K562 (cell line): ENCODE results near the gene PRSS1. TPM values are rescaled to one million over a fixed set of nuclear protein-coding genes. Genes with fewer than 3 reads are reported as not detected.

Source experiments
- C11orf30 ChIP-seq: fragments of 450-650 bp; IDR thresholded peaks from 2 replicates; pipeline ENCODE4 v1.6.1; 2016; ENCODE audit warnings: low read depth, mild to moderate bottlenecking
- EHMT2 ChIP-seq: fragments of 450-650 bp; IDR thresholded peaks from 2 replicates; pipeline ENCODE4 v1.6.1; 2018; ENCODE audit warnings: antibody characterized with exemption
- MAFG ChIP-seq: fragments of 450-650 bp; conservative IDR thresholded peaks from 2 replicates; pipeline ENCODE4 v1.6.1; 2016; ENCODE audit warnings: missing genetic modification characterization, missing compliant biosample characterization
- NR2C2 ChIP-seq, 2 experiments: fragments of 200-800 bp in 1 of 2; sonication (Bioruptor generic) in 1 of 2; sonication (generic) in 1 of 2; formaldehyde crosslinking in 1 of 2; IDR thresholded peaks; 2 replicates each; pipeline versions ENCODE4 v1.6.1 to v1.8.0; 2016 to 2022; ENCODE audit warnings: mild to moderate bottlenecking in 1 of 2, missing compliant biosample characterization in 1 of 2, missing genetic modification characterization in 1 of 2, missing genetic modification reagents in 1 of 2
- NR3C1 ChIP-seq: sonication (generic); formaldehyde crosslinking; IDR thresholded peaks from 2 replicates; pipeline ENCODE4 v1.8.1; 2022; ENCODE audit warnings: missing genetic modification reagents
- TOE1 ChIP-seq, 2 experiments: fragments of 450-650 bp in 1 of 2; sonication (generic) in 1 of 2; formaldehyde crosslinking in 1 of 2; IDR thresholded peaks; 2 replicates each; pipeline versions ENCODE4 v1.7.1 to v1.8.0; 2016 to 2022; ENCODE audit warnings: borderline replicate concordance in 2 of 2, mild to moderate bottlenecking in 2 of 2, antibody characterized with exemption in 1 of 2, inconsistent platforms in 1 of 2, low read depth in 1 of 2, missing genetic modification reagents in 1 of 2, moderate library complexity in 1 of 2
- polyA plus RNA-seq, 8 experiments: library from polyadenylated mRNA; depleted of rRNA in 4 of 8; stranded (reverse) in 5 of 8; unstranded in 3 of 8; fragments of >200 nt; fragmentation: Nextera tagmentation in 2 of 8; fragmentation: Illumina TruSeq in 1 of 8; extraction: Ambion mirVana in 2 of 8; extraction: Trizol in 1 of 8; gene quantifications; 2 replicates each; pipeline versions ENCODE4 v1.2.1 to v1.2.3, GENCODE V29; 2011 to 2014; ENCODE audit warnings: inconsistent platforms in 1 of 8, missing spikeins in 1 of 8
- total RNA-seq, 7 experiments: library from RNA; depleted of rRNA in 6 of 7; stranded (reverse); fragments of >200 nt in 6 of 7; fragmentation: Illumina TruSeq in 2 of 7; extraction: Trizol in 2 of 7; gene quantifications; 2 replicates each; pipeline versions ENCODE4 v1.2.1 to v1.2.3, GENCODE V29; 2011 to 2021; ENCODE audit warnings: low replicate concordance in 1 of 7
- TF ChIP-seq, protein P1 (sequence below): fragments of 450-650 bp; formaldehyde crosslinking; IDR thresholded peaks from 2 replicates; pipeline ENCODE4 v1.4.0; 2022; ENCODE audit warnings: mild to moderate bottlenecking, moderate library complexity
- TF ChIP-seq, protein P2 (sequence below): sonication (generic); formaldehyde crosslinking; IDR thresholded peaks from 2 replicates; pipeline ENCODE4 v1.8.0; 2022; ENCODE audit warnings: mild to moderate bottlenecking, missing genetic modification reagents
- TF ChIP-seq, protein P3 (sequence below): sonication (generic); formaldehyde crosslinking; IDR thresholded peaks from 2 replicates; pipeline ENCODE4 v1.9.0; 2022; ENCODE audit warnings: mild to moderate bottlenecking, missing genetic modification reagents

The PRSS1 gene
- total and polyA plus RNA-seq, 9 of the 15 experiments (the other 6 are each of a cell fraction or from before 2014, with no cell fraction given), result 0.07 to 6.6 (median 0.20) TPM; not detected in 6

DNA sequence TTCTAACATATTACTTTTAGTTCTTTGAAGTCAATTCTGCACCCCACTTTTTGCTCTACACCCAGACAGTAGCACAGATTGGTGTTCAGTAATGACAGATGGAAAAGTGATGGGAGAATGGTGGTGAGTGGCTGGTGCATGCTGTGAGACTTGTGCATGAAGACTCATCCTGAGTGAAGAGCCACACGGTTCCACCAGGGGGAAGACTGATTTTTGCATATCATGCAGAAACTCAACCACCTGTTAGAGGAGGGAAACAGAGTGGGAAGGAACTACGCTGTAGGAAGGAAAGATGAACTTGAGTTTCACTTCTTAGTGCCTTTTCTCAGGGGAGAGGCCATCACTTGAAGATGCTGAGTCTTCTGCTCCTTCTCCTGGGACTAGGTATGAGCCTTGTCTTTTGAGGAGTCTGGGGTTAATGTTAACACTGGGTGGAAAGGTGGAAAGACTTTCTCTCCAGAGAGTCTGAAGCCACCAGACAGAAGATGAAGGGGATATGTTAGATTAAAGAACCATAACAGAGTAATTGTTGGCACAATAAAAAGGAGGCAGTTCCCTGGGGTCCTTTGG, 9.3 kb upstream of the PRSS1 start (continued):
- TF ChIP-seq, protein P1, sequence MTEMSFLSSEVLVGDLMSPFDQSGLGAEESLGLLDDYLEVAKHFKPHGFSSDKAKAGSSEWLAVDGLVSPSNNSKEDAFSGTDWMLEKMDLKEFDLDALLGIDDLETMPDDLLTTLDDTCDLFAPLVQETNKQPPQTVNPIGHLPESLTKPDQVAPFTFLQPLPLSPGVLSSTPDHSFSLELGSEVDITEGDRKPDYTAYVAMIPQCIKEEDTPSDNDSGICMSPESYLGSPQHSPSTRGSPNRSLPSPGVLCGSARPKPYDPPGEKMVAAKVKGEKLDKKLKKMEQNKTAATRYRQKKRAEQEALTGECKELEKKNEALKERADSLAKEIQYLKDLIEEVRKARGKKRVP (CRISPR knock-in tag), result no peak
- no peak for TF ChIP-seq EHMT2
- peak; percentile 59 for TF ChIP-seq C11orf30
- TF ChIP-seq, protein P2, sequence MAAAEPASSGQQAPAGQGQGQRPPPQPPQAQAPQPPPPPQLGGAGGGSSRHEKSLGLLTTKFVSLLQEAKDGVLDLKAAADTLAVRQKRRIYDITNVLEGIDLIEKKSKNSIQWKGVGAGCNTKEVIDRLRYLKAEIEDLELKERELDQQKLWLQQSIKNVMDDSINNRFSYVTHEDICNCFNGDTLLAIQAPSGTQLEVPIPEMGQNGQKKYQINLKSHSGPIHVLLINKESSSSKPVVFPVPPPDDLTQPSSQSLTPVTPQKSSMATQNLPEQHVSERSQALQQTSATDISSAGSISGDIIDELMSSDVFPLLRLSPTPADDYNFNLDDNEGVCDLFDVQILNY, result peak; percentile 46; the same call in 1 of the 2 replicates
- peak; percentile 60; the same call in 1 of the 2 replicates for TF ChIP-seq NR2C2 (CRISPR knock-in tag; IDR thresholded peaks at IDR 0.05)
- no peak for TF ChIP-seq NR2C2 (tag; IDR thresholded peaks at IDR 0.05)
- TF ChIP-seq TOE1 (IDR thresholded peaks at IDR 0.05; ENCODE audit: borderline replicate concordance), result no peak
- peak; percentile 67; the same call in 1 of the 2 replicates for TF ChIP-seq TOE1 (CRISPR knock-in tag; IDR thresholded peaks at IDR 0.05; ENCODE audit: borderline replicate concordance, low read depth)
- TF ChIP-seq NR3C1 (CRISPR knock-in tag), result no peak
- TF ChIP-seq, protein P3, sequence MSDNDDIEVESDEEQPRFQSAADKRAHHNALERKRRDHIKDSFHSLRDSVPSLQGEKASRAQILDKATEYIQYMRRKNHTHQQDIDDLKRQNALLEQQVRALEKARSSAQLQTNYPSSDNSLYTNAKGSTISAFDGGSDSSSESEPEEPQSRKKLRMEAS (CRISPR knock-in tag), result no peak
- peak; percentile 69 for TF ChIP-seq MAFG
